CD4-positive, CD25-positive, alpha-beta regulatory T cell (primary cell): ENCODE measurements around the gene BUD13. TPM values are rescaled to one million over a fixed set of nuclear protein-coding genes. Genes with fewer than 3 reads are reported as not detected.

Source experiments
- ATAC-seq, 2 donors: fragments of 150-1000 bp; cut with Tn5 transposase; one replicate each; pipeline ENCODE4 v1.10.0; 2021; ENCODE audit warnings: low read depth in 2 of 2, moderate number of reproducible peaks in 2 of 2, moderate library complexity in 1 of 2
- DNase-seq, 3 donors: peaks; one replicate each; pipeline versions ENCODE4 v3.0.0 to v3.0.0-alpha.2; 2012 to 2022; ENCODE audit warnings: mixed read lengths in 1 of 3
- H3K27ac ChIP-seq: one replicate; pipeline ENCODE4 v1.7.0; 2013; ENCODE audit warnings: mild to moderate bottlenecking, low read length; ENCODE audit not compliant: insufficient read depth, poor library complexity, severe bottlenecking
- H3K27me3 ChIP-seq: one replicate; pipeline ENCODE4 v1.7.0; 2013; ENCODE audit warnings: low read length; ENCODE audit not compliant: control insufficient read depth, insufficient read depth
- H3K36me3 ChIP-seq: one replicate; pipeline ENCODE4 v1.7.0; 2013; ENCODE audit warnings: mild to moderate bottlenecking, low read length, moderate library complexity; ENCODE audit not compliant: control insufficient read depth, insufficient read depth
- H3K4me1 ChIP-seq: 2 replicates; pipeline ENCODE4 v1.7.0; 2013; ENCODE audit warnings: mild to moderate bottlenecking, low read length; ENCODE audit not compliant: insufficient read depth, control insufficient read depth, poor library complexity, severe bottlenecking
- H3K4me3 ChIP-seq: one replicate; pipeline ENCODE4 v1.7.0; 2013; ENCODE audit warnings: low read depth, mild to moderate bottlenecking, low read length, moderate library complexity
- H3K9me3 ChIP-seq, 2 experiments: 1 replicate in 1 of 2; 2 replicates in 1 of 2; pipeline ENCODE4 v1.7.0; 2013; ENCODE audit warnings: low read length in 2 of 2, mild to moderate bottlenecking in 1 of 2, moderate library complexity in 1 of 2; ENCODE audit not compliant: control insufficient read depth in 2 of 2
- H3K27ac Mint-ChIP-seq, 3 donors: one replicate each; pipeline ENCODE4 v1.8.0; 2020 to 2022; ENCODE audit warnings: mild to moderate bottlenecking in 3 of 3, mixed read lengths in 3 of 3, moderate library complexity in 2 of 3
- H3K27me3 Mint-ChIP-seq: one replicate; pipeline ENCODE4 v1.8.0; 2022; ENCODE audit warnings: mild to moderate bottlenecking, mixed read lengths
- H3K36me3 Mint-ChIP-seq: one replicate; pipeline ENCODE4 v1.8.0; 2020; ENCODE audit warnings: mixed read lengths
- H3K4me1 Mint-ChIP-seq, 4 donors: one replicate each; pipeline ENCODE4 v1.8.0; 2020 to 2022; ENCODE audit warnings: mixed read lengths in 4 of 4, mild to moderate bottlenecking in 1 of 4
- H3K4me3 Mint-ChIP-seq, 4 donors: one replicate each; pipeline ENCODE4 v1.8.0; 2020 to 2022; ENCODE audit warnings: mild to moderate bottlenecking in 4 of 4, mixed read lengths in 4 of 4, moderate library complexity in 3 of 4
- H3K9me3 Mint-ChIP-seq, 7 donors: one replicate each; pipeline ENCODE4 v1.8.0; 2020 to 2022; ENCODE audit warnings: mixed read lengths in 7 of 7, mild to moderate bottlenecking in 3 of 7, moderate library complexity in 2 of 7
- polyA plus RNA-seq, 4 donors: library from polyadenylated mRNA; unstranded; fragments of 300-500 nt; fragmentation: Illumina TruSeq; gene quantifications; one replicate each; pipeline ENCODE4 v1.2.3, GENCODE V29; 2021
- total RNA-seq: library from RNA; stranded (reverse); gene quantifications from one replicate; pipeline ENCODE4 v1.2.3, GENCODE V29; 2022

The BUD13 gene
- total and polyA plus RNA-seq, 5 donors from 2014 or later, result 12.1 to 18.5 (median 13.6) TPM

DNA sequence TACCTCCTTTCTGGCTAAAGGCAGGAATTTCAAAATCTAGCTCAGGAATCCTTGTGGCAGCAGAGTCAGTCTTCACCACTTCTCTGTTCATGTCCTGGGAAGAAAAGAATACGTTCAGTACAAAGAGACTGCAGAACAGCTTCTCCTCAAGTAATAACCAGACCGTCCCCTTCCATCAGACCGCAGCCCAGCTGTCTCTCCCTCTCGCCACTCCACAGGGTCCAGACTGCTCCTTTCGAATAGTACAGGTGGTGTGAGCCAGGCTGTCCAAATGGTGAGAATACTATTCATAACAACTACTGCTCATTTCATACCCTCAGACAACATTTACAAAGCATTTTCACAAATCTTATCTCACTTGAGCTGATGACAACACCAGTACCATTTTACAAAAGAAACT lies 14.2 kb upstream of the BUD13 start:
- Mint-ChIP-seq H3K27ac (peak overlapping the region; percentile 80 to 100 (median 97)), H3K4me1 (peaks cover 13 to 73% (median 45%) of the 10 kb centered on the region in 4 donors), H3K27me3 (peaks cover 12% of the 10 kb centered on the region), H3K36me3 (peaks cover 32% of the 10 kb centered on the region), H3K4me3 (peak overlapping the region; percentile 94 to 99 (median 97)), H3K9me3 (no peaks in the 10 kb centered on the region)
- DNase-seq, result no peak
- no peak for ATAC-seq
- Histone ChIP-seq H3K36me3 (peaks cover 45% of the 10 kb centered on the region), H3K27me3 (no peaks in the 10 kb centered on the region), H3K27ac (peak overlapping the region; percentile 77), H3K4me1 (peaks cover 27% of the 10 kb centered on the region), H3K9me3 (no peaks in the 10 kb centered on the region), H3K4me3 (peak overlapping the region; percentile 93)

DNA sequence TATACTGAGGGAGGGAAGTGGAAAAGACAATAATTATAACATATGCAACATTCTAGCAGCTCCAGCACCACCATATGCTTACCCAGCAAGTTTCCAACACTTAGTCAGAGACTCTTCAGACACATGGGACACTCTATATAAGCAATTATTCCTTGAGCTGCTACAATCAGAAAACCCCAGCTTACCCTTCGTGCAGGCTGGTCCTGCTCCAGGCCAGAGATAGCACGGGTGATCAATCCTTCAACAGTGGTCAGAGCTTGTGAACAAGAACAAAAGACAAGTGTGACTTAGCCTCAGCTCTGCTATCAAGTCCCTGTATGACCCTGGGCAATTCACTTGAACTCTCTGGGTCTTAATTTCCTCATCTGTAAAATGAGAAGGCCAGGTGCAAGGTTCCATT lies 13.5 kb upstream of the BUD13 start:
- Histone ChIP-seq H3K27ac (no peak overlapping the region), H3K9me3 (no peaks in the 10 kb centered on the region), H3K36me3 (peaks cover 51% of the 10 kb centered on the region), H3K4me3 (peak overlapping the region; percentile 93), H3K27me3 (no peaks in the 10 kb centered on the region), H3K4me1 (peaks cover 24% of the 10 kb centered on the region)
- no peaks in the 10 kb centered on the region for H3K9me3 Mint-ChIP-seq
- no peak for DNase-seq
- H3K27me3 Mint-ChIP-seq, result peaks cover 12% of the 10 kb centered on the region
- ATAC-seq, result no peak
- peaks cover 13 to 76% (median 47%) of the 10 kb centered on the region in 4 donors for H3K4me1 Mint-ChIP-seq
- H3K27ac Mint-ChIP-seq, result peak overlapping the region; percentile 26 to 100 (median 97)
- H3K36me3 Mint-ChIP-seq, result peaks cover 35% of the 10 kb centered on the region
- peak overlapping the region; percentile 94 to 99 (median 97) for H3K4me3 Mint-ChIP-seq

DNA sequence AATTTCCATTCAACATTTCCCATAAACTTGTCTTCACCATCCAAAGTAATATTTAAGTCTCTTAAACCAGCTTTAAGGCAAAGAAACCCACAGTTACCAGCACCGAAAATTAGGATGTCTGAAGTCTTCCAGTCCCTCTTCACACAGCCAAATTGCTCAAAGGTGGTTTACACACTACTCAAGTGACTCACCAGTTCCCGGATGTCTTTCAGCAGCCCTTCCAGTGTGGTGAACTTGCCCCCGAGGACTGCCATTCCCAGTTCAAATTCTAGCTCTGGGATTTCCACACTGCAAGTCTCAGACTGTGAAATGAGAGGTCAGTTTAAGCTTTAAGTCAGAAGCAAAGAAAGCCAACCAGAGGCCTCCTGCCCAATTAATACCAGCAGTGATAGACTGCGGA lies 9.9 kb upstream of the BUD13 start:
- Mint-ChIP-seq H3K36me3 (peaks cover 58% of the 10 kb centered on the region), H3K27ac (peak overlapping the region in 2 of 3 donors; percentile 9 to 58), H3K4me1 (peaks cover 13 to 60% (median 50%) of the 10 kb centered on the region in 4 donors), H3K4me3 (peak overlapping the region in 1 of 4 donors; percentile 75), H3K27me3 (peaks cover under 1% of the 10 kb centered on the region), H3K9me3 (no peaks in the 10 kb centered on the region)
- ATAC-seq (no peak), DNase-seq (no peak)
- Histone ChIP-seq H3K9me3 (no peaks in the 10 kb centered on the region), H3K4me1 (peaks cover 11% of the 10 kb centered on the region), H3K27ac (no peak overlapping the region), H3K27me3 (no peaks in the 10 kb centered on the region), H3K4me3 (no peak overlapping the region), H3K36me3 (peaks cover 86% of the 10 kb centered on the region)

DNA sequence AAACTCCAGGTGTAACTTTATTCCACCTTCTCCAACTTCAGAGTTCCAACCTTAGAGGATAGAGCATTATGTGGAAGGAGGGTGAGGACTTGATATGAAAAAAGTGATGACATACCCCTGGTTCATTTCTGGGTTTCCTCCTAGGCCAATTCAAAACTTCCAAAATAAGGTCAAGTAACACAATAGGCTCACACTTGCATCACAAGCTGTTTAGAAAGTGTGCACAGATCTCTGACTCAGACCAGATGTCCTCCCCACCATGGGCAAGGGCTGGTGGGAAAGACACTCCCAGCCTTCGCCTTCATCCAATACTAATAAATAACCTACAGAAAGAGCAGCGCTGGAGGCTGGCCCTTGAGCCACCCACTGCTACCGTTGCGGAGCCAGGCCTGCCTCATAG lies 5.8 kb upstream of the BUD13 start:
- Mint-ChIP-seq H3K9me3 (peaks cover 0 to 1% (median 0%) of the 10 kb centered on the region in 7 donors), H3K4me1 (peaks cover 9 to 66% (median 34%) of the 10 kb centered on the region in 4 donors), H3K27ac (no peak overlapping the region), H3K36me3 (peaks cover 48% of the 10 kb centered on the region), H3K27me3 (no peaks in the 10 kb centered on the region), H3K4me3 (peak overlapping the region in 1 of 4 donors; percentile 67)
- Histone ChIP-seq H3K9me3 (no peaks in the 10 kb centered on the region), H3K36me3 (peaks cover 65% of the 10 kb centered on the region), H3K27me3 (no peaks in the 10 kb centered on the region), H3K4me3 (no peak overlapping the region), H3K4me1 (peaks cover 2% of the 10 kb centered on the region), H3K27ac (no peak overlapping the region)
- ATAC-seq, result no peak
- DNase-seq, result no peak

DNA sequence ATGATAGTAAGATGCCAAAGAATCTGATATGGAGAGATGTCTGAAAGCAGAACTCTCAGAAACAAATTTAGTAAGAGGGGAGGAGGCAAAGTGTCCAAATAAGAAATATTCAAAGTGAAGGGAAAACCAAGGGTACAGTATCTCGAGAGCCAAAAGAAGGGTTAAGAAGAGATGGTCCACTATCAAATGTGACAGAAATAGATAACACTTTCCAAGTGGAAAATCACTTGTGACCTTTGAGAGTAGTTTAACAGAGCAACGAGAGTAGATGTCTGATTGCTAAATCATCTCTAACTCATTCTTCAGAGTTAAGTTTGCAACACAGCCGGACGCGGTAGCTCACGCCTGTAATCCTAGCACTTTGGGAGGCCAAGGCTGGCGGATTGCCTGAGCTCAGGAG lies 4.3 kb upstream of the BUD13 start:
- Mint-ChIP-seq H3K9me3 (peaks cover 0 to 1% (median 0%) of the 10 kb centered on the region in 7 donors), H3K4me3 (peak overlapping the region in 2 of 4 donors; percentile 11 to 66), H3K27me3 (peaks cover 11% of the 10 kb centered on the region), H3K27ac (peak overlapping the region in 1 of 3 donors; percentile 88), H3K36me3 (peaks cover 38% of the 10 kb centered on the region), H3K4me1 (peaks cover 18 to 61% (median 27%) of the 10 kb centered on the region in 4 donors)
- H3K9me3 ChIP-seq, result no peaks in the 10 kb centered on the region
- no peaks in the 10 kb centered on the region for H3K27me3 ChIP-seq
- peaks cover 10% of the 10 kb centered on the region for H3K4me1 ChIP-seq
- H3K4me3 ChIP-seq, result no peak overlapping the region
- H3K36me3 ChIP-seq, result peaks cover 50% of the 10 kb centered on the region
- DNase-seq (no peak), ATAC-seq (no peak)
- no peak overlapping the region for H3K27ac ChIP-seq

DNA sequence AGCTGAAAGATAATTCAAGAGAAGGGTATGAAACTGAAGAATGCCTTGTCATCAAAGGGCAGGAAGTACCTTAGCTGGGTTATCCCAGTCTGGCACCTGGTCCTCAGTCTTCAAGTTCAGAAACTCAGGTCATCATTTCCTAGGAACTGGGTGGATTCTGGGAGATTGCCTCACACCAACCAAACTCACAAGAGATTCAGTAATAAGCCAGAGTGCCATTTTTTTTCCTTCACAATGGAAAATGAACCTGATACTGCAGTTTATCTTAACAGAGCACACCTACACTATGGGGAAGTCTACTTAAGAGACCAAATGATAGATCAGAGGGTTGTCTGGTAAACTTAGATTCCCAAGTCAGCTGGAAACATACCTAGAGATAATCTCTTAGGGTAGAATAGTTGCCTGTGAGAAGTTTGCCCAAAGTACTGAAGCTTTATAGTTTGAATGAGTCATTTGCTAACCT lies 3.8 kb upstream of the BUD13 start:
- no peak for ATAC-seq
- H3K4me1 ChIP-seq, result peaks cover 15% of the 10 kb centered on the region
- no peak for DNase-seq
- H3K27ac ChIP-seq, result no peak overlapping the region
- H3K27me3 ChIP-seq, result no peaks in the 10 kb centered on the region
- H3K36me3 ChIP-seq, result peaks cover 45% of the 10 kb centered on the region
- H3K27me3 Mint-ChIP-seq, result peaks cover 12% of the 10 kb centered on the region
- peaks cover 20 to 59% (median 31%) of the 10 kb centered on the region in 4 donors for H3K4me1 Mint-ChIP-seq
- peaks cover 0 to 1% (median 0%) of the 10 kb centered on the region in 7 donors for H3K9me3 Mint-ChIP-seq
- peaks cover 36% of the 10 kb centered on the region for H3K36me3 Mint-ChIP-seq
- H3K4me3 Mint-ChIP-seq, result peak overlapping the region in 2 of 4 donors; percentile 30 to 66
- H3K27ac Mint-ChIP-seq, result peak overlapping the region in 2 of 3 donors; percentile 65 to 88
- no peak overlapping the region for H3K4me3 ChIP-seq
- no peaks in the 10 kb centered on the region for H3K9me3 ChIP-seq

DNA sequence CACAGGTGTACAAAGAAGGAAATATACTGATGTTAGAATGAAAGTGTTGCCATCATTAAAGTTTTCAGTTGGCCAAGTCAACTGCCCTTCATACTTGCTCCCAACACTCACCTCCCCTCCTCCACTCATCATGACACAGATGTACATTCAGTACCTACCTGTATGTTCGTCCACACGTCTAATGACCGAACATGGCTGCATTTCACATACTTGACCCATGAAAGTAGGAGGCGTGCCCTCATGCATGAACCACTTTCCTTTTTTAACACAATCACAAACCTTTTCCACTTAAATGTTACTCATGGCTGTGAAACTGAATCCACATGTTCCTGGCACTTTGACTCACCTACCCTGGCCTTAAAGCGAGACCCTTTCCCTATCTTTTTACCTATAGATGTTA lies 3.2 kb upstream of the BUD13 start:
- Histone ChIP-seq H3K4me1 (peaks cover 21% of the 10 kb centered on the region), H3K27ac (no peak overlapping the region), H3K9me3 (no peaks in the 10 kb centered on the region), H3K4me3 (no peak overlapping the region), H3K36me3 (peaks cover 39% of the 10 kb centered on the region), H3K27me3 (no peaks in the 10 kb centered on the region)
- Mint-ChIP-seq H3K4me1 (peaks cover 23 to 57% (median 30%) of the 10 kb centered on the region in 4 donors), H3K36me3 (peaks cover 30% of the 10 kb centered on the region), H3K27me3 (peaks cover 12% of the 10 kb centered on the region), H3K9me3 (peaks cover 0 to 1% (median 0%) of the 10 kb centered on the region in 7 donors), H3K27ac (peak overlapping the region in 2 of 3 donors; percentile 13 to 65), H3K4me3 (peak overlapping the region in 3 of 4 donors; percentile 22 to 67 (median 66))
- no peak for DNase-seq
- ATAC-seq, result no peak

DNA sequence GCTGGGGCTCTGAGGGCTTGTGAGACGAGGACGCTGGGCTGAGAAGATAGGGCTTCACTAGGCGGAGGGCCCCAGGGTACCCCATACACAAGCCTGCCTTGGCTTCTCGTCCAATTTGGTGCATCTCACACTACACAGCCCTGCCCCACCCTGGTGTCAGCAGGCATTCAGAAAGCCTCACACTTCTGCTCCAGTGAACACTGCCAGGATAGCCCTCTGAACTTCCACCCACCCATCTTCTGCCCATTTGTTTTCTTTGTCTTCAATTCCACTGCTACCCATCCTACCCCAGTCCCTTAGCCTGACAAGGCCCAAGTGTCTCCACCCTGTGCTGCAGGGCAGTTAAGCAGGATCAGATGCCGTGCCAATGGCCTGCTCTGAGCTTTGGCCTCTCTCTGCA lies 1.9 kb upstream of the BUD13 start:
- Histone ChIP-seq H3K4me1 (peaks cover 26% of the 10 kb centered on the region), H3K4me3 (no peak overlapping the region), H3K36me3 (peaks cover 27% of the 10 kb centered on the region), H3K27me3 (no peaks in the 10 kb centered on the region), H3K27ac (no peak overlapping the region), H3K9me3 (no peaks in the 10 kb centered on the region)
- H3K36me3 Mint-ChIP-seq, result peaks cover 32% of the 10 kb centered on the region
- DNase-seq (no peak), ATAC-seq (no peak)
- H3K27me3 Mint-ChIP-seq, result peaks cover 12% of the 10 kb centered on the region
- H3K4me3 Mint-ChIP-seq, result peak overlapping the region in 3 of 4 donors; percentile 8 to 80 (median 70)
- peaks cover 0 to 1% (median 0%) of the 10 kb centered on the region in 7 donors for H3K9me3 Mint-ChIP-seq
- peaks cover 25 to 54% (median 35%) of the 10 kb centered on the region in 4 donors for H3K4me1 Mint-ChIP-seq
- H3K27ac Mint-ChIP-seq, result peak overlapping the region in 1 of 3 donors; percentile 27
